Mucosa of descending colon (tissue), 3 donors: ENCODE data around the gene CDC42EP5. TPM values are rescaled to one million over a fixed set of nuclear protein-coding genes. Genes with fewer than 3 reads are reported as not detected.

Source experiments
- ATAC-seq: fragments of 200-7000 bp; cut with Tn5 transposase; one replicate; pipeline ENCODE4 v1.9.1; 2020; ENCODE audit warnings: mild to moderate bottlenecking, moderate library complexity
- DNase-seq, 3 donors: peaks; one replicate each; pipeline ENCODE4 v3.0.0-alpha.2; 2020
- H3K36me3 ChIP-seq: fragments of 200-600 bp; one replicate; pipeline ENCODE4 v1.8.0; 2021; ENCODE audit warnings: low read depth, mild to moderate bottlenecking
- H3K4me1 ChIP-seq: fragments of 200-600 bp; one replicate; pipeline ENCODE4 v1.8.0; 2021; ENCODE audit warnings: low read depth, mild to moderate bottlenecking
- H3K4me3 ChIP-seq: fragments of 200-600 bp; one replicate; pipeline ENCODE4 v1.8.0; 2021; ENCODE audit warnings: mild to moderate bottlenecking
- H3K9me3 ChIP-seq: fragments of 200-600 bp; one replicate; pipeline ENCODE4 v1.8.0; 2021; ENCODE audit warnings: mild to moderate bottlenecking
- intact Hi-C, 2 donors: fragments of 100-400 bp; cut with DNase I in 1 of 2; cut with micrococcal nuclease in 1 of 2; formaldehyde crosslinking; loops; one replicate each; pipeline versions ENCODE4 v1.11.0 to v1.11.1; 2022; cut with DNase I, micrococcal nuclease
- total RNA-seq, 3 donors: library from RNA; stranded (reverse); fragmentation: NEBNext Ultra II Directional in 2 of 3; extraction: Animal tissue kit (Norgen Biotek cat#: 25700) in 2 of 3; gene quantifications; one replicate each; pipeline versions ENCODE4 v1.2.1 to v1.2.4, GENCODE V29; 2021 to 2023
- TF ChIP-seq, protein P1 (sequence below): fragments of 200-600 bp; IDR thresholded peaks from one replicate; pipeline ENCODE4 v1.8.0; 2022; ENCODE audit warnings: antibody characterized with exemption, mild to moderate bottlenecking
- donor health status: DM: no; HTN: no; CAD: no; lungs with moderate emphysema.
- donor health status: DM: no; HTN: no; CAD: no.
- donor health status: DM: no; HTN: yes; CAD: no.

CDC42EP5 gene
- total RNA-seq, 3 donors from 2014 or later, result 130 to 446 (median 319) TPM

DNA sequence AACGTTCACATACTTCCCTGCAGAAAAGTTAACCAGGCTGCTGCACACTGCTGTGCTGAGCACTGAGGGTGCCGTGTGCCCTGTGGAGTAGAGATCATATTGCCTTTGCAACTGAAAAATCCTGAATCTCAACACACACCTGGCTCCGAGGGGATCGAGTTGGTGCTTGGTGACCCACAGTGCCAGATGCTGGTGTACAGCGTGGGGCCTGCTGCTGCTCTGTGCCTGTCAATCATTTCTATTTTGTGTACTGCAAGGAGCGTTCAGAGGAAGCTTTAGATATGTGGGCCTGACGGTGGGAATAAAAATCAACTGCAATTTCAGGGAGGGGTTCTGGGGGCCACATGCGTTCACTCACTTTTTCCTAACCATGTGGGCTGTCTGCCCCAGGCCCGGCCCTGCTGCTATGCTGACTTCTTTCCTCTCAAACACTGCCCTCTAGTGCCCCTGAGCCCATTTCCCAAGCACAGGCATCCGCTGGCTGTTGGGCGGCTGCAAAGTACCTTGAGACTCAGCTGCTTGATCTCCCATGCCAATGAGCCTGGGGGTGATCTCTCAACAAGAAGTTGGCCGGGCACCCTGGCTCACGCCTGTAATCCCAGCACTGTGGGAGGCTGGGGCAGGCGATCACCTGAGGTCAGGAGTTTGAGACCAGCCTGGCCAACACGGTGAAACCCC is 33.8 kb downstream of the CDC42EP5 start:
- H3K4me3 ChIP-seq, result no peak overlapping the region
- TF ChIP-seq, protein P1, sequence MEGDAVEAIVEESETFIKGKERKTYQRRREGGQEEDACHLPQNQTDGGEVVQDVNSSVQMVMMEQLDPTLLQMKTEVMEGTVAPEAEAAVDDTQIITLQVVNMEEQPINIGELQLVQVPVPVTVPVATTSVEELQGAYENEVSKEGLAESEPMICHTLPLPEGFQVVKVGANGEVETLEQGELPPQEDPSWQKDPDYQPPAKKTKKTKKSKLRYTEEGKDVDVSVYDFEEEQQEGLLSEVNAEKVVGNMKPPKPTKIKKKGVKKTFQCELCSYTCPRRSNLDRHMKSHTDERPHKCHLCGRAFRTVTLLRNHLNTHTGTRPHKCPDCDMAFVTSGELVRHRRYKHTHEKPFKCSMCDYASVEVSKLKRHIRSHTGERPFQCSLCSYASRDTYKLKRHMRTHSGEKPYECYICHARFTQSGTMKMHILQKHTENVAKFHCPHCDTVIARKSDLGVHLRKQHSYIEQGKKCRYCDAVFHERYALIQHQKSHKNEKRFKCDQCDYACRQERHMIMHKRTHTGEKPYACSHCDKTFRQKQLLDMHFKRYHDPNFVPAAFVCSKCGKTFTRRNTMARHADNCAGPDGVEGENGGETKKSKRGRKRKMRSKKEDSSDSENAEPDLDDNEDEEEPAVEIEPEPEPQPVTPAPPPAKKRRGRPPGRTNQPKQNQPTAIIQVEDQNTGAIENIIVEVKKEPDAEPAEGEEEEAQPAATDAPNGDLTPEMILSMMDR, result no peak
- no peaks in the 10 kb centered on the region for H3K36me3 ChIP-seq
- no peaks in the 10 kb centered on the region for H3K4me1 ChIP-seq
- no peaks in the 10 kb centered on the region for H3K9me3 ChIP-seq
- intact Hi-C loops, result no loop called here
- peak; percentile 75 for ATAC-seq
- peak in 2 of 3 donors; percentile 36 to 59 for DNase-seq

DNA sequence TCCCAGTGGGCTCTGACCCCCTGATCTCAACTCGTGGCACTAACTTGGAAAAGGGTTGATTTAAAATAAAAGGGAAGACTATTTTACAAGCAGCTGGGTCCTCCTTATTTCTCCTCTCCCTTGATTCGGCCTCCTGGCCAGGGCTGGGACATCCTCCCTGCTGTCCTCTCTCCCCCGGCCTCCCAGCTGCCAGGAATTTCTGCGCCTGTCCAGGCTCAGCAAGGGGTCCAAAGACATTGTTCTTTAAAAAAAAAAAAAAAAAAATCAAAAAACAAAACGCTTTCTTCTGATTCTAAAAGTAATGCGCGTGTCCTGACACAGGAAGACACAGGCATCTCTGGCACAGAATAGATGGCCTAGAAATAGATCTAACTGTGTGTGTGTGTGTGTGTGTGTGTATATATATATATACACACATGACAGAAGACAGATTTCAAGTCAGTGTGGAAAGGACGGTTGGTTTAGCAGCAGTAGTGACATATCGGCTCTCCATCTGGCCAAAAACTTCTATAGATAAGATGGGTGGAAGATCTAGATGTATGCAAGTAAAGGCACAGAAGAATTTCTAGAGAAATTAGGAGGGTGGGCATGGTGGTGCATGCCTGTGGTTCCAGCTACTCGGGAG is 36.4 kb downstream of the CDC42EP5 start:
- intact Hi-C loops, result no loop called here
- Histone ChIP-seq H3K4me1 (no peaks in the 10 kb centered on the region), H3K9me3 (no peaks in the 10 kb centered on the region), H3K4me3 (no peak overlapping the region), H3K36me3 (no peaks in the 10 kb centered on the region)
- TF ChIP-seq, protein P1, result no peak
- ATAC-seq (no peak), DNase-seq (peak in 1 of 3 donors; percentile 32)

DNA sequence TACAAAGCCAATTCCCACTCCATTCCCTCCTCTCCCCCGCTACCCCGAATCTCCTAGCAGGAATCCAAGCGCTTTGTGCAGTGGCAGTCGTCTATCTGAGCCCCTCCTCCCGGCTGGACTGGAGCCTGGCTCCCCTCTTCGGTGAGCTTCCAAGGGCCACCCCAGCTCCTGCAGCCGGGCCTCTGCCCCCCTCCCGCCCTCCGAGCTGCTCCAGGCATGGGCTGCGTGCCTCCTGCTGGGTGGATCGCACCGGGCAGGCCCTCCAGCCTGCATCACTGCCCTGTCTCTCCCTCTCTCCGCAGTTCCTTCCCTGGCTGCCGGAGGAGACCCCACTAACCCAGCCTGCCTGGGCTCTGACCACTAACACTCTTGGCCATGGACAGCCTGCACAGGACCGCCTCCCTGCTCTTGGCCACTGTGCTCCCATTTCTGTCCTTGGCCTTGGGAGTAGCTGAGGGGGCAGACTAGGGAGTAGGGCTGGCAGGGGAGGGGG is 37.0 kb downstream of the CDC42EP5 start:
- ATAC-seq (no peak), DNase-seq (peak in 1 of 3 donors; percentile 43)
- no peaks in the 10 kb centered on the region for H3K9me3 ChIP-seq
- H3K36me3 ChIP-seq, result no peaks in the 10 kb centered on the region
- H3K4me1 ChIP-seq, result no peaks in the 10 kb centered on the region
- H3K4me3 ChIP-seq, result no peak overlapping the region
- intact Hi-C loops, result no loop called here
- TF ChIP-seq, protein P1, result no peak

DNA sequence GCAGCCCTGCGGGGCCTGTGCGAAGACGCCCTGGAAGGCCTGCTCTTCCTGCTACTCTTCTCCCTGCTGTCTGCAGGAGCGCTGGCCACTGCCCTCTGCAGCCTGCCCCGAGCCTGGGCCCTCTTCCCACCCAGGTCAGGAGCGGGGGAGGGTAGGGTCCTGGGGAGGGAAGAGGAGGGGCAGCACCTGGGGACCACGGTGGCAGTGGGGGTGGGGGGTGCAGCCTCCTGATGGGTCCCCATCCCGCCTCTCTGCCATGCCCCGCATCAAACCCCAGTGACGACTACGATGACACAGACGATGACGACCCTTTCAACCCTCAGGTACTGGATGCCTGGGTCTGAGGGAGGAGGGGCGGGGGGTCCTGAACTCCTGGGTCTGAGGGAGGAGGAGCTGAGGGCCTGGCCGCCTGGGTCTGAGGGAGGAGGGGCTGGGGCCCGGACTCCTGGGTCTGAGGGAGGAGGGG is 37.5 kb downstream of the CDC42EP5 start:
- DNase-seq (no peak), ATAC-seq (no peak)
- Histone ChIP-seq H3K9me3 (no peaks in the 10 kb centered on the region), H3K4me1 (peaks cover 2% of the 10 kb centered on the region), H3K4me3 (no peak overlapping the region), H3K36me3 (no peaks in the 10 kb centered on the region)
- TF ChIP-seq, protein P1, result no peak
- intact Hi-C loops, result no loop called here

DNA sequence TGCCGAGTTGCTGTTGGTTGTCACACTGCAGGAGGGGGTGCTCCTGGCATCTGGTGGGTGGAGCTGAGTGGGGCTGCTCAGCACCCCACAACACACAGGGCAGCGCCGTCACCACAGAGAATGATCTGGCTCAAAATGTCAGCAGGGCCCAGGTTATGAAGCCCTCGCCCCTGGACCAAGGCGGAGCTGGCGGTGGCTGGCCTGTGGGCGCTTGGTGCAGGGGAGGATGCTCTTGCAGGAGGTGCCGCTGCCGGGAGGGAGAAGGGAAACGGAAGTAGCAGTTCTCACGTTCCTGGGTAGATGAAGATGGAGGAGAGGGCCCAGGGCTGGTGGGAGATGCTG is 38.3 kb downstream of the CDC42EP5 start:
- TF ChIP-seq, protein P1, result no peak
- no peak for DNase-seq
- Histone ChIP-seq H3K9me3 (no peaks in the 10 kb centered on the region), H3K36me3 (no peaks in the 10 kb centered on the region), H3K4me3 (no peak overlapping the region), H3K4me1 (peaks cover 8% of the 10 kb centered on the region)
- intact Hi-C loops, result no loop called here
- no peak for ATAC-seq
